ENCODE results near the gene SLC4A5.
A peak's percentile ranks its signal among the peaks of the same experiment; 100 is the strongest.
"Not testable (repeated sequence)": the region's sequence is repeated elsewhere in the genome, so short reads cannot be mapped to it uniquely, and the experiment has no call there.

The SLC4A5 gene

DNA sequence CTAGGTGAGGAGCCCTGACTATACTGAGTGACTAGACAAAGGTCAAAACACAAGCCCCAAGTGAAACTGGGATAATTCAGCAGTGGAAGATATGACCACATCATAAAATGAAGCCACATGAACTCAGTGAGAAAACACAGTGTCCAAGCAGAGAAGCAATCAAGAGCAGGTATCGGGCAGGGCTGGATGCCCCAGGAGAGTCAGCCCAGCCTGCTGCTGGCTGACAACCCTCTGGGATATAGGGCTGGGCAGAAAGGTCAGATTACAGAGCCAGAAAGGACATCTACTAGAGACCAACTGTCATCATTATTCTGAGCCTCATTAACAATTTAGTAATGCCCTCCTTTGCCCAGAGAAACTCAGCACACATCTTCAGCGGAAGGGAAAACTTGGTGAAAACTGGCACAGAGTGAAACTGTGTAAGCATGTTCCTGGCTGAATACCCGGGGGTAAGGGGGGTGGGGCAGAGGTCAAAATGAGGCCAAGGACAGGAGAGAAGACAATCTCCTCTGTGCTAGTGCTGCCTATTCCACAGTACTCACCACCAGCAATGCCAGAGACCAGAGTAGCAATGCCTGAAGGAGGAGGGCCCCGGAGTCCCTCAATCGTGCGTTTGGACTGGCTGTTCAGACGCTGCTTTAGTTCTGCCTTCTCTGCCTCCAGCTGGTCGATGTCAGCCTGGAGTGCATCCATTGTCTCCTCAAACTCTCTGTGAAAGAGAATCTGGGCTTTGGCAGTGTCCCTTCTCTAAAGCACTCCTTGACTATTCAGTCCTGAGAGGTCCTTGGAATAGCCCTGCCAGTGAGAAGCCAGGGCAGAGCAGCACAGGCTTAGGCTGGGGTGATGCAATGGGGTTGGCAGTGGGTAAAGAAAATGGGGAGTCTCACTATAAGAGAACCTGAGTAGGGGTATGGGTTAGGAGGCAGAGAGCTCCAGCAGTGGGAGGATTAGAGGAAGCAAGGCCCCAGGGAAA is 21.6 kb upstream of the SLC4A5 start:
- DNase-seq (ENCODE audit: low read depth), result no peak

DNA sequence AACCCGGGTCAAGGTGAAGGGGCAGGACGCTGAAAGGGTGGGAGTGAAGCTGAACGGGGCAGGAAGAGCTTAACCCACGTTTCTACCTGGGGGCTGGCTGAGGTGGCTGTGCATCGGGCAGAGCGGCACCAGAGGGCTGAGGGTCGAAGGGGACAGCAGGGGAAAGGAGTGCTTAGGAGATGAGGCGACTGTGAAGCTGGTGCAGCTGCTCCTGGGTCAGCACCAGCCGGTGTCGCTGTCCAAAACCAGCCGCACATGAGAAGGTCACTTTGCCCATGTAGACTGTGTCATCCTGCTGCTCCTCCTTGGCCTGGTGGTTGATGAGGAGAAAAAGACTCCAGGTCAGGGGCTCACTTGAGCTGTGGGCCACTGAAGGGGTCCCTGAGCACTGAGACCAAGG is 18.1 kb upstream of the SLC4A5 start:
- no peak for DNase-seq (ENCODE audit: low read depth)

- DNase-seq (ENCODE audit: low read depth), result no peak
These were observed 14.4 kb upstream of the SLC4A5 start for GRCh38 chr2:74357627-74358026.

GRCh38 chr2:74349889-74350288 is 6.7 kb upstream of the SLC4A5 start:
- DNase-seq (ENCODE audit: low read depth), result no peak

- DNase-seq (ENCODE audit: low read depth), result no peak
These were observed 4.5 kb upstream of the SLC4A5 start for GRCh38 chr2:74347742-74348141.

- no peak for DNase-seq (ENCODE audit: low read depth)
These were observed 4.1 kb upstream of the SLC4A5 start for GRCh38 chr2:74347303-74347702.

GRCh38 chr2:74345272-74345943 is 2.2 kb upstream of the SLC4A5 start:
- no peak for DNase-seq (ENCODE audit: low read depth)

GRCh38 chr2:74336227-74336626 is 7.0 kb downstream of the SLC4A5 start:
- DNase-seq (ENCODE audit: low read depth), result not testable (repeated sequence)

GRCh38 chr2:74334931-74335333 is 8.3 kb downstream of the SLC4A5 start:
- DNase-seq (ENCODE audit: low read depth), result peak; percentile 59

DNA sequence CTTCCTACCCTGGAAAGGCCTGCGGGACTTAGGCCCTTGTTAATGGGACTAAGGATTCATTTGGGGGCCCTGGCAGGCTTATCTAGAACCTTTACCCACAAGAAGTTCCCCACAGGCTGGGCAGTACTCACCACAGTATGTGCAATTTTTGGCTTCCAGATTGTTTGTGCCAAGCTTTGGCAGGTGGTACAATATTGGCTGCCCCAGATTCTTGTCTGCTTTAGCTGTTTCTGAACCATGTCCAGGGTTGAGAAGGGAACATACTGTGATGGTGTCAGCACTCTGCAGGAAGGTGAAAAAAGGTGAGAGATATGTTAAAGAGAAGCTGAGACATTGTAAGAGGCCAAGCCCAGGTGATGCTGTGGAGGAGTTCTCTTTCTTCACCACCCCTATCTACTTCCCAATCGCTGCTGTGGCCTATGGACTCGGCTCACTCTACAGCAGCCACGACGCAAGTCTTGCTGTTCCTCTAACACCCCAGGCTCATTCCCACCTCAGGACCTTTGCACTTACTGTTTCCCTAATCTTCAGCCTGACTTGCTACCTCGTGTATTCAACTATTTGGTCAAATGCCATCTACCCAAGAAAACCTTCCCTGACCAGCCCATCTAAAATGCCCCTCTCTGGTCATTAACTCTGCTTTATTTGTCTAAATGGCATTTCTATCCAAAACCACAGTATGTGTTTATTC is 9.2 kb downstream of the SLC4A5 start:
- no peak for DNase-seq (ENCODE audit: low read depth)

- DNase-seq (ENCODE audit: low read depth), result peak; percentile 4
These were observed 10.0 kb downstream of the SLC4A5 start for GRCh38 chr2:74333175-74333574.

- DNase-seq (ENCODE audit: low read depth), result no peak
These were observed 10.6 kb downstream of the SLC4A5 start for GRCh38 chr2:74332550-74333174.

DNA sequence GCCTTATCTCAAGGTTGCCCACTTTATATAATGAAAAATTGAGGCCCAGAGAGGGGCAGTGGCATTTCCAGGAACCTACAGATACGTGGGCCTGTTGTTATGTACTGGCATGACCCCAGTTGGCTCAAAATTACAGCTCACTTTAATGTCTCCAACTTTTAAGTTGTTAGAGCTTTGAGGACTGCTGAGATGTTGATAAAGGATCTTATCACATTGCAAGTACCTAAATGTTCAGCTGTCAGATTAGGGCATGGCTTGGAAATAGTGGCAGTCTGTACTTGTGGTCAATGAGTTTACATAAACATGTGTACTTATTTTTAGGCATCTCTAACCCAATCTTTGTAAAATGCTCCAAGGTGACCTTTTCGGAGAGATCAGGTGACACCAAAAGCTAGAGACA is 14.6 kb downstream of the SLC4A5 start:
- no peak for DNase-seq (ENCODE audit: low read depth)

DNA sequence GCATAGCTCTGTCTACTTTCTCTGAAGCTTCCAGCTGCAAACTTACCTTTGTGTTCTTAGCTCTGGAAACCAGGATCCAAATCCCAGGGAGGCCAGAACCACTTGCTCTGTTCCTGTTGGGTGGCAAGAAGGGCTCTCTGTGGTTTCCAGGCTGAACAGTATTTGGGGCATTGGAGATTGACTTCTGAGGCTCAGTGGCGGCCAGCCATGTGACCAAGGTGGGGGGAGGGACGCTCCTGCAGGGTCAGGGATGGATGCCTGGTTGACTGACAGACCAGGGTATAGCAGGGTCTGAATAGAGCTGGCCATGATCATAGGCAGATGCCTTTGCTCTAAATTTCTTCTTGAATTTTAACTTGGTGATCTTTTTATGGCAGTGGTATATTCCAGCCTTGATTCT is 15.1 kb downstream of the SLC4A5 start:
- DNase-seq (ENCODE audit: low read depth), result no peak

DNA sequence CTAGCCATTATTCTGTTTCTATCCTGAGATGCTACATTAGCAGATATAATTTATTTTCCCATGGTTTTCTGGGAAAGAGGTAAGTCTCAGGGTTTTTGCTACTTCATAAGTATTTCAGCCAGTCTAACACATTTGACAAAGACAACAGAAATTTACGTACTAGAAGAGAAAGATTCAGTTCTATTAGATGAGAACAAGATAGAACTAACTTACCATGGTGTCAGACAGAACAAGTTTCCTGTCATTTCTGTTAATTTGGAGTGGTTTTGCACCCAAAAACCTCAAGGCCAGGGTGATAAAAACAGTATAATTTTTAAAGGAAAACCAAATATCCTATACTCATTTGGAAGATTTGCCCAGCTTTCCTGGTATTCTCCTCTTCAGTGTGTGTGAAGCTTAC is 15.6 kb downstream of the SLC4A5 start:
- no peak for DNase-seq (ENCODE audit: low read depth)

- no peak for DNase-seq (ENCODE audit: low read depth)
These were observed 16.0 kb downstream of the SLC4A5 start for GRCh38 chr2:74327199-74327598.

- DNase-seq (ENCODE audit: low read depth), result no peak
These were observed 17.4 kb downstream of the SLC4A5 start for GRCh38 chr2:74325815-74326214.

DNA sequence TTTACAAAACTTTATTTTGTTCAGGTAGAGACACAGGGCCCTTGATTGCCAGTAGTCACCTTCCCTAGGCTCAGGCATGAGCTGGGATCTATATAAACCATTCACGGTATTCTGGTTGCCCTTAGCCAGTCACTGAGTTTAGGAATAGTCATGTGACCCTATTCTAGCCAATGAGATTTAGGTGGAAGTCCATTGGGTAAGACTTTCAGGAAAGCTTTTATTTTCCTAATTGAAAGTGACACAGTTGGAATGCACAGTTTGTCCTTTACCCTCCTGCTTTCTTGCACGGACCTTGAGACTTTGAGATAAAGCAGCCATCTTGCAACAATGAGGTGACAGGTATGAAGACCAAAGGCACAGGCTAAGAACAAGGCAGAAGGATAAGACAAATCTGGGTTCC is 21.5 kb downstream of the SLC4A5 start:
- DNase-seq (ENCODE audit: low read depth), result no peak

GRCh38 chr2:74317701-74318100 is 25.5 kb downstream of the SLC4A5 start:
- no peak for DNase-seq (ENCODE audit: low read depth)

DNA sequence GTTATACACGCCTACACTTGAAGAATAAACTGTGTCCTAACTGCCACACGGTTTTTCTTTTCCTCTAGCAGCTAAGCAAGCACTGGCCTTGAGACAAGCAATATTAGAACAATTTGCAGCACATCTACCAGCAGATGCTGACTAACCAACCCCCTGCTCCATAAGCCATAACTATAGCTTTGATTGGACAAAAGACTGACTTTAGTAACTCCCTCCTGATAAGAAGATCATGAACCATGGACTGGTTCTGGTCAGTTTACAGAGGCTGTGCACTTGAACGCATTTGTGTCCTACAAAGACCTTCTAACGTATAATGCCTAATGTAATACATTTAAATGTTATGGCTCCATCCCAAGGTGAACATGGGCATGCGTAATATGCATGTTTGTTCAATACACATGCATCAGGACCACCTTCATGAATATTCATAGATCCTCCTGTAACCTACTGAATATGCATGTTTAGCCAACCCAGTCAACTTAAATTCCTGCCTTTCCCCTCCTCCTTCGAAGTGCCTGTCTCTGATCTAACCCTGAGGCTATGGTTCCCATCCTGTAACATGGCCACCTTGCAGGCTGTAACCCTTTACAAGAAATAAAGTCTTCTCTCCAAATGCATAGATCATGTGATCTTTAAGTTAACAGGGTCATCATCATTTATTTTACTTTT is 26.5 kb downstream of the SLC4A5 start:
- DNase-seq (ENCODE audit: low read depth), result no peak

- DNase-seq (ENCODE audit: low read depth), result no peak
These were observed 29.1 kb downstream of the SLC4A5 start for GRCh38 chr2:74314107-74314506.

DNA sequence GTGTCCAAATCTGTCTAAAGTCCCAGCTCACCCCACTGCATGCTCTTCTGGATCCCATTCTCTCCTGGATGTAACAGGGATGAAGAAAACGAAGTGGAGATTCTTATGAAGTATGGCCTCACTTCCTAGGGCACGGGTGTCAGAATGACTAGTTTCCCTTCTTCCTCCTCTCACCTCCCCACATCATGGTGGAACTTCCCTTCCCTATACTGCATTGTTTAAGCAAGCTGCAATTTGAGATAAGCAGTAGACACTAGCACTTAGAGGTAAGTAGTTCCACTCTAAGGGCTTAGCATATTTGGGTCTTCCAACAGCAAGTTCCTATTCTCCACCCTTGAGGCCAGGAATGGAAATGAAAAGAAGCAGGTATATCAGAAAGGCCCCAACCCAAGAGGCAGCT is 29.7 kb downstream of the SLC4A5 start:
- no peak for DNase-seq (ENCODE audit: low read depth)
